Right ventricle myocardium superior (tissue), 1 donor: ENCODE data around the gene ADGRG7. TPM values are rescaled to one million over a fixed set of nuclear protein-coding genes. Genes with fewer than 3 reads are reported as not detected.
"Not testable (repeated sequence)": the region's sequence is repeated elsewhere in the genome, so short reads cannot be mapped to it uniquely, and the experiment has no call there.

Experiments
- ATAC-seq: fragments of 200-7000 bp; cut with Tn5 transposase; one replicate; pipeline ENCODE4 v1.9.1; 2020; ENCODE audit warnings: mild to moderate bottlenecking; ENCODE audit not compliant: poor library complexity
- DNase-seq: peaks from one replicate; pipeline ENCODE4 v3.0.0-alpha.2; 2020
- intact Hi-C: fragments of 100-400 bp; cut with DNase I; formaldehyde crosslinking; loops from one replicate; pipeline ENCODE4 v1.11.2; 2022
- total RNA-seq: library from RNA; stranded (reverse); fragmentation: NEBNext Ultra II Directional; extraction: Animal tissue kit (Norgen Biotek cat#: 25700); gene quantifications from one replicate; pipeline ENCODE4 v1.2.1, GENCODE V29; 2021
- donor health status: DM: no; HTN: yes; CAD: no; lungs with severe emphysema.

ADGRG7 gene
- total RNA-seq, 1 donor from 2014 or later = not detected

DNA sequence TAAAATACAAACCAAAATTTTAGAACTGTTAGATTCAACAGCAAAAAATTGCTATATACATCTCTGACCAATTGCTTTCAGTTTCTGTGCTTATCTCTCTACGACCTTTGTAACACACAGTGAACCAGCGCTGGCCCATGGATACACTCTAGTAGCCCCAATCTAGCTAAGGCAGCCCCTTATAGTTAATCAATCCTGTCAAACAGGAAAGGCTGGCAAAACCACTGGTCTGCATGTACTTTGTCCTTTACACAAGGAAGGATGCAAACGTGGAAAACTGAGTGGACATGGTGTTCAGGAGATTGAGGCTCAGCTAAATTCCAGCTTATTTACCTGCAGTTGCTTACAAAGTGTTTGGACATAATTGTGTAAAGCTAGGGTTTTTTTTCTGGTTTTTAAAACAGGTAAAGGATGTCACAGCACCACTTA lies 25.9 kb downstream of the ADGRG7 start:
- intact Hi-C loops = no loop called here
- peak; percentile 44 for ATAC-seq
- no peak for DNase-seq

DNA sequence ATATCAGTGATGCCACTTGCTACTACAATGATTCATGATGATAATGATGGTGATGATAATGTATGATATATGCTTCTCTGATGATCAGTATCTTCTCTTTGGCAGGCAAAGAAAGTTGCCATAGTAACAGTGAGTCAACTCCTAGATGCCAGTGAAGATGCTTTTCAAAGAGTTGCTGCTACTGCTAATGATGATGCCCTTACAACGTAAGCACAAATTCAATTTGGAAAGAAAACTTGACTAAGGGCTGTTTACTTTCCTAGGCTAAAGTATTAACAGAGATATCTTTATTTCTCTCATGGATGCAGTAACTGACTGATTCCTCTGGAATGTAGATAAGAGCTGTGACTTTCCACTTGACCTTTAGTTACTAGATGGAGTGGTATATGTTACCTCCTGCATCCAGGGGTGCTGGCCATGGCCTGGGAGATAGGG lies 27.8 kb downstream of the ADGRG7 start:
- no peak for DNase-seq
- peak; percentile 51 for ATAC-seq
- intact Hi-C loops = no loop called here

DNA sequence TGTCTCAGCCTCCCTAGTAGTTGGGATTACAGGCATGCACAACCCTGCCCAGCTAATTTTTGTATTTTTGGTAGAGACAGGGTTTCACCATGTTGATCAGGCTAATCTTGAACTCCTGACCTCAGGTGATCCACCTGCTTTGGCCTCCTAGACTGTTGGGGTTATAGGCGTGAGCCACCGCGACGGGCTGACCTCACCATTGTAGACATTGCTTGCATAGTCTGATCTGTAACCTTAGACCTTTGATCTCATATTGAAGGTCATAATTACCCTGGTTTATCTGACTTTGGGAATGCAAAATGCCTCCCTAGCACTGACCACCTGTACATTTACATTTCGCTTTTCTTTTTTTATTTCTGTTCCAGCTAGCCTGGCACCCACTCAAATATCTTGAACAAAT lies 31.2 kb downstream of the ADGRG7 start:
- DNase-seq = no peak
- intact Hi-C loops = no loop called here
- ATAC-seq = no peak

GRCh38 chr3:100641471-100642032 lies 32.2 kb downstream of the ADGRG7 start:
- ATAC-seq (no peak), DNase-seq (no peak)
- intact Hi-C loops = no loop called here

- intact Hi-C loops = no loop called here
- ATAC-seq (no peak), DNase-seq (no peak)
Measured at GRCh38 chr3:100645913-100646312, 36.5 kb downstream of the ADGRG7 start.

GRCh38 chr3:100647171-100647570 lies 37.8 kb downstream of the ADGRG7 start:
- DNase-seq (no peak), ATAC-seq (no peak)
- intact Hi-C loops = no loop called here

GRCh38 chr3:100647657-100648056 lies 38.3 kb downstream of the ADGRG7 start:
- DNase-seq = no peak
- no peak for ATAC-seq
- intact Hi-C loops = no loop called here

DNA sequence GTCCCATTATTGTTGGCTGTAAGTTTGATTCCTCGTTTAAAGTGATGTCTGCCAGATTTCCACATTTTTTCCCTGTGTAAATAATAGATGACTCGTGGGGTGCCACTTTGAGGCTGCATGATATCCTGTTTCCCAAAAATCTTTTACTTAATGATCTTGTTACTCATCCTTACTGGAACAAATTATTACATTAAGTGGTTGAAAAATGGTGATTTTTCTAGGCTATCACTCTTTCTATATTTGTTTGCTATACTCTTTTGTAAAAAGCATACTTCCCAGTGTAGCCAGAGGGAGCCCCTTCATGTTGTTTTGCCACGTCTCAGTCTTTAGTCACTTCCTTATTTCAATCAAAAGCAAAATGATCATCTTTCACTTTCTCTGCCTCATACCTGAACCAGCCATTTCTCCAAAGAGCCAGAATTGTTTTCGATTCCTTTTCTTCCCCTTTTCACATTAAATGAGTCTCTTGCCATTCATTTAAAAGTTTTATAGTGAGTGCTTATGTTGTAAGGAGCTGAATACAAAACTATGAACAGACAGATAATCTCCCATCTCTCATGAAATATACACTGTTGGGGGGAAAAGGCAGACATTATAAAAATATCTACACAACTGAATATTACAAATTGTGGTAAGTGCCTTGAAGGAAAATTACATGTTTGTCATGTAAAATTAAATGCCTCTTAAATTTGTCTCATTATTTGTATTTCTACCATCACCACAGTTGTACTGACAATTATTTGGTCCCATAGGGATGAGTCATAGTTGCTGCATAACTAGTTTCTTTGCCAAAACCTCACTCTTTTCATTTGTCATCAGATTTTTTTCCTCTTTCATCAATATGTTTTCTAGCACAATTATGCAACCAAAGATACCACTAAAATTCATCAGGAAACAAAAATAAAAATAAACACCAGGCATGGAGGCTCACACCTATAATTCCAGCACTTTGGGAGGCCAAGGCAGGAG lies 41.5 kb downstream of the ADGRG7 start:
- no peak for DNase-seq
- intact Hi-C loops = no loop called here
- peak; percentile 71 for ATAC-seq

DNA sequence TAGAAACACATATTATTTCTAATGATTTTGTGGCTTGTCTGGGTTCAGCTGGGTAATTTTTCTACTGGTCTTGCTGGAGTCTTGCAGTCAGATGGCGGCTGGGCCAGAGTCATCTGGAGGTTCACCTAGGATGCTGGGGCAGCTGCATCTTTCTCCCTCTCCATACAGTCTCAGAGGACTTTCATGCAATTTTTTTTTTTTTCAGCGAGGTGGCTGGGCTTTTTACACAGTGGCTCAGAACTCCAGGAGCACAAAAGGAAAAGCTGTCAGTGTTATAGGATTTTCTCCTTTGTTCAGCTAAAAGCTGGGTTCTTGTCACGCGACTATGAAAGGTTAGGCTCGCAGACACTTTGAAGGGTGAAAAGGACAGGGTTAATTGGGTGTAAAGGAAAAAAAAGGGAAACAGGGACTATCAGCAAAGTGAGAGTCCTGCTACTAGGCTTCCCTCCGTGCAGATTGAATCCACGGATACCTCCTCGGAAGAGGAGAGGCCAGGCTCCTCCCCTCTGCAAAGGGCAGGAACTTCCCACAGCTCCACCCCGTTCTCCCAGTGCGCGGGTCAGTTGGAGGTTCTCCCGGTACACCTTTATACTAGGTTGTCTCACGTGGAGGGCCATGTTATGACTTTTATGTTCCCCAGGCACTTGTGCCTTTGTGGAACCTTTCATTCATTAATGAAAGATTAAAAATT lies 44.3 kb downstream of the ADGRG7 start:
- ATAC-seq (no peak), DNase-seq (no peak)
- intact Hi-C loops = no loop called here

- ATAC-seq = no peak
- intact Hi-C loops = no loop called here
- DNase-seq = no peak
Measured at GRCh38 chr3:100656945-100657344, 47.5 kb downstream of the ADGRG7 start.

DNA sequence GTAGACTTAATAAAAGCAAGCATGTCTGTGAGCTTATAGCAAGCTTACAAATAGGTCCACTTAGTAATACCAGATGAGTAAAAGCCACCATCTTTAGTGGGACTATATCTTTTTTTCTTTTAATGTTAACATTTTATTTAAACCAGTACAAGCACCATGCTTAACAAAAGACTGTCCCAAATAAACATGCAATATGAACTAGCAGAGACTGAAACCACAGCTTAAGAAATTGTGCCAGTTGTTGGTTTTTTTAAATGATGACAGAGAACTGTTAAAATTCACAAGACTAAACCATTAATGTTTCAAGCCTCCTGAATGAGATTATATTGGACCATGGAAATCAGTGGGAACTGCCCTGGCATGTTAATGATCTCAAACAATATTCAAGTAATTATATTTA lies 51.9 kb downstream of the ADGRG7 start:
- DNase-seq, intact Hi-C loops, ATAC-seq: not testable (repeated sequence)

- no peak for DNase-seq
- no peak for ATAC-seq
- intact Hi-C loops = no loop called here
Measured at GRCh38 chr3:100662113-100662823, 52.9 kb downstream of the ADGRG7 start.

- no peak for ATAC-seq
- intact Hi-C loops = no loop called here
- DNase-seq = no peak
Measured at GRCh38 chr3:100665230-100665629, 55.8 kb downstream of the ADGRG7 start.

DNA sequence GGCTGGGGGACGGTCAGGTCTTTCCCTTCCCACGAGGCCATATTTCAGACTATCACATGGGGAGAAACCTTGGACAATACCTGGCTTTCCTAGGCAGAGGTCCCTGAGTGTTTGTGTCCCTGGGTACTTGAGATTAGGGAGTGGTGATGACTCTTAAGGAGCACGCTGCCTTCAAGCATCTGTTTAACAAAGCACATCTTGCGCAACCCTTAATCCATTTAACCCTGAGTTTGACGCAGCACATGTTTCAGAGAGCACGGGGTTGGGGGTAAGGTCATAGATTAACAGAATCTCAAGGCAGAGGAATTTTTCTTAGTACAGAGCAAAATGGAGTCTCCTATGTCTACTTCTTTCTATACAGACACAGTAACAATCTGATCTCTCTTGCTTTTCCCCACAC lies 57.3 kb downstream of the ADGRG7 start:
- DNase-seq, intact Hi-C loops, ATAC-seq: not testable (repeated sequence)

DNA sequence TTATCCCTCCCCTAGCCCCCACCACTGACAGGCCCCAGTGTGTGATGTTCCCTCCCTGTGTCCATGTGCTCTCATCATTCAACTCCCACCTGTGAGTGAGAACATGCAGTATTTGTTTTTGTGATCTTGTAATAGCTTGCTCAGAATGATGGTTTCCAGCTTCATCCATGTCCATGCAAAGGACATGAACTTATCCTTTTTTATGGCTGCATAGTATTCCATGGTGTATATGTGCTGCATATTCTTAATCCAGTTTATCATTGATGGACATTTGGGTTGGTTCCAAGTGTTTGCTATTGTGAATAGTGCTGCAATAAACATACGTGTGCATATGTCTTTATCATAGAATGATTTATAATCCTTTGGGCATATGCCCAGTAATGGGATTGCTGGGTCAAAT lies 57.9 kb downstream of the ADGRG7 start:
- DNase-seq, ATAC-seq, intact Hi-C loops: not testable (repeated sequence)

DNA sequence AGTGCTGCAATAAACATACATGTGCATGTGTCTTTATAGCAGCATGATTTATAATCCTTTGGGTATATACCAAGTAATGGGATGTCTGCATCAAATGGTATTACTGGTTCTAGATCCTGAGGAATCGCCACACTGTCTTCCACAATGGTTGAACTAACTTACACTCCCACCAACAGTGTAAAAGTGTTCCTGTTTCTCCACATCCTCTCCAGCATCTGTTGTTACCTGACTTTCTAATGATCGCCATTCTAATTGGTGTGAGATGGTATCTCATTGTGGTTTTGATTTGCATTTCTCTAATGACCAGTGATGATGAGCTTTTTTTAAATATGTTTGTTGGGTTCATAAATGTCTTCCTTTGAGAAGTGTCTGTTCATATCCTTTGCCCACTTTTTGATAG lies 61.6 kb downstream of the ADGRG7 start:
- ATAC-seq, DNase-seq, intact Hi-C loops: not testable (repeated sequence)

- DNase-seq = no peak
- ATAC-seq = no peak
- intact Hi-C loops = no loop called here
Measured at GRCh38 chr3:100681496-100681895, 72.1 kb downstream of the ADGRG7 start.

GRCh38 chr3:100682056-100682853 lies 72.9 kb downstream of the ADGRG7 start:
- peak; percentile 61 for ATAC-seq
- intact Hi-C loops = no loop called here
- peak; percentile 64 for DNase-seq
